ENCODE data around the gene PHYHD1.

- TF ChIP-seq CTCF (IDR thresholded peaks at IDR 0.05) (no peak), POLR2A (IDR thresholded peaks at IDR 0.05) (no peak)
Measured at GRCh38 chr9:128987805-128988204, 67.0 kb downstream of the PHYHD1 start.
